Keratinocyte (primary cell): ENCODE data around the gene RNF169. TPM values are rescaled to one million over a fixed set of nuclear protein-coding genes. Genes with fewer than 3 reads are reported as not detected.

Source experiments
- DNase-seq: peaks from one replicate; pipeline ENCODE4 v3.0.0-alpha.2; 2011; ENCODE audit warnings: low read depth, missing footprints, low spot score
- FAIRE-seq: peaks from 2 replicates; lab custom pipeline; 2011; peaks lifted over from hg19 to GRCh38; lab: Jason Lieb, UNC
- H2AFZ ChIP-seq: 2 replicates; pipeline ENCODE4 v1.6.0; 2012; ENCODE audit warnings: low read length, control low read depth, inconsistent platforms; ENCODE audit not compliant: control insufficient read depth
- H3K27ac ChIP-seq: 2 replicates; pipeline ENCODE4 v1.5.1; 2011; ENCODE audit warnings: low read length; ENCODE audit not compliant: control insufficient read depth, insufficient read depth
- H3K27me3 ChIP-seq: 3 replicates; pipeline ENCODE4 v1.6.0; 2011; ENCODE audit warnings: low read length; ENCODE audit not compliant: control insufficient read depth, insufficient read depth; ENCODE audit errors: extremely low read depth
- H3K36me3 ChIP-seq, 2 experiments: 2 replicates in 1 of 2; 3 replicates in 1 of 2; pipeline ENCODE4 v1.5.1; 2011; ENCODE audit warnings: low read length in 2 of 2, mild to moderate bottlenecking in 1 of 2; ENCODE audit not compliant: control insufficient read depth in 2 of 2, insufficient read depth in 2 of 2; ENCODE audit errors: extremely low read depth in 1 of 2
- H3K4me1 ChIP-seq: 3 replicates; pipeline ENCODE4 v1.5.1; 2011; ENCODE audit warnings: low read length; ENCODE audit not compliant: control insufficient read depth, insufficient read depth; ENCODE audit errors: extremely low read depth
- H3K4me2 ChIP-seq: 3 replicates; pipeline ENCODE4 v1.6.0; 2011; ENCODE audit warnings: low read depth, low read length; ENCODE audit not compliant: control insufficient read depth, insufficient read depth; ENCODE audit errors: extremely low read depth
- H3K4me3 ChIP-seq, 3 experiments: fragments of 200-600 bp in 1 of 3; sonication (generic) in 1 of 3; 2 replicates in 2 of 3; 3 replicates in 1 of 3; pipeline ENCODE4 v1.5.1; 2011 to 2016; ENCODE audit warnings: low read length in 3 of 3, mild to moderate bottlenecking in 3 of 3, control low read depth in 2 of 3, inconsistent platforms in 1 of 3, low read depth in 1 of 3, mixed read lengths in 1 of 3, mixed run types in 1 of 3, moderate library complexity in 1 of 3; ENCODE audit not compliant: control insufficient read depth in 2 of 3, insufficient read depth in 2 of 3; ENCODE audit errors: extremely low read depth in 1 of 3
- H3K79me2 ChIP-seq: 2 replicates; pipeline ENCODE4 v1.6.0; 2012; ENCODE audit warnings: low read length; ENCODE audit not compliant: control insufficient read depth, insufficient read depth
- H3K9ac ChIP-seq: 3 replicates; pipeline ENCODE4 v1.6.0; 2011; ENCODE audit warnings: low read length; ENCODE audit not compliant: control insufficient read depth, insufficient read depth; ENCODE audit errors: extremely low read depth
- H3K9me1 ChIP-seq: 3 replicates; pipeline ENCODE4 v1.6.0; 2011; ENCODE audit warnings: low read length; ENCODE audit not compliant: control insufficient read depth, insufficient read depth; ENCODE audit errors: extremely low read depth
- H3K9me3 ChIP-seq: 2 replicates; pipeline ENCODE4 v1.5.1; 2012; ENCODE audit warnings: low read depth, low read length; ENCODE audit not compliant: control insufficient read depth
- H4K20me1 ChIP-seq: 3 replicates; pipeline ENCODE4 v1.6.0; 2011; ENCODE audit warnings: low read length; ENCODE audit not compliant: control insufficient read depth, insufficient read depth; ENCODE audit errors: extremely low read depth
- EZH2 ChIP-seq: IDR thresholded peaks from one replicate; pipeline ENCODE4 v1.6.1; 2012; ENCODE audit warnings: inconsistent platforms, mild to moderate bottlenecking, low read length, moderate library complexity
- dilution Hi-C: fragments of 300-500 bp; cut with MboI; formaldehyde crosslinking; loops from one replicate; pipeline ENCODE4 v1.7.0; 2020; ENCODE audit warnings: low sequenced_read_pairs; ENCODE audit not compliant: extremely low pct_ligation_motif_present
- polyA plus RNA-seq, 5 experiments: library from polyadenylated mRNA; depleted of rRNA in 3 of 5; stranded (reverse) in 3 of 5; stranded (forward) in 1 of 5; unstranded in 1 of 5; fragments of >200 nt; gene quantifications; 1 replicate in 1 of 5; 2 replicates in 3 of 5; 3 replicates in 1 of 5; pipeline versions ENCODE4 v1.2.1 to v1.2.3, GENCODE V29; 2011 to 2012; ENCODE audit warnings: missing spikeins in 2 of 5, low read depth in 1 of 5, low replicate concordance in 1 of 5
- TF ChIP-seq, protein P1 (sequence below), 3 experiments: IDR thresholded peaks in 1 of 3; conservative IDR thresholded peaks in 1 of 3; optimal IDR thresholded peaks in 1 of 3; 2 replicates in 2 of 3; 3 replicates in 1 of 3; pipeline versions ENCODE3 to v1.5.1; 2011; ENCODE audit warnings: low read length in 3 of 3, mild to moderate bottlenecking in 3 of 3, moderate library complexity in 2 of 3, control low read depth in 1 of 3, inconsistent platforms in 1 of 3; ENCODE audit not compliant: insufficient read depth in 2 of 3; ENCODE audit errors: extremely low read depth in 1 of 3

The RNF169 gene
- polyA plus RNA-seq, 1 donor (not counting 4 experiments of a cell fraction or from before 2014, with no cell fraction given), result 8.9 TPM

DNA sequence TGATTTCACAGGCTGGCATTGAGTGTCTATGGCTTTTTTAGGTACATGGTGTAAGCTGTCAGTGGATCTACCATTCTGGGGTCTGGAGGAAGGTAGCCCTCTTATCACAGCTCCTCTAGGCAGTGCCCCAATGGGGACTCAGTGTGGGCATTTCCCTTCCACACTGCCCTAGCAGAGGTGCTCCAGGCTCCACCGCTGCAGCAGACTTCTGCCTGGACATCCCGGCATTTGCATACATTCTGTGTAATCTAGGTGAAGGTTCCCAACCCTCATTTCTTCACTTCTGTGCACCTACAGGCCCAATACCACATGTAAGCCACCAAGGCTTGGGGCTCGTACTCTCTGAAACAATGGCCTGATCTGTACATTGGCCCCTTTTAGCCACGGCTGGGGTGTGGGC is 78.3 kb downstream of the RNF169 start:
- no peaks in the 10 kb centered on the region for H3K27me3 ChIP-seq
- H3K79me2 ChIP-seq, result peaks cover 6% of the 10 kb centered on the region
- no peak overlapping the region for H3K4me3 ChIP-seq
- no peaks in the 10 kb centered on the region for H3K9me1 ChIP-seq
- H3K36me3 ChIP-seq, result peaks cover 6 to 8% of the 10 kb centered on the region in 2 experiments
- no peak overlapping the region for H3K9ac ChIP-seq
- no peak overlapping the region for H2AFZ ChIP-seq
- TF ChIP-seq, protein P1, sequence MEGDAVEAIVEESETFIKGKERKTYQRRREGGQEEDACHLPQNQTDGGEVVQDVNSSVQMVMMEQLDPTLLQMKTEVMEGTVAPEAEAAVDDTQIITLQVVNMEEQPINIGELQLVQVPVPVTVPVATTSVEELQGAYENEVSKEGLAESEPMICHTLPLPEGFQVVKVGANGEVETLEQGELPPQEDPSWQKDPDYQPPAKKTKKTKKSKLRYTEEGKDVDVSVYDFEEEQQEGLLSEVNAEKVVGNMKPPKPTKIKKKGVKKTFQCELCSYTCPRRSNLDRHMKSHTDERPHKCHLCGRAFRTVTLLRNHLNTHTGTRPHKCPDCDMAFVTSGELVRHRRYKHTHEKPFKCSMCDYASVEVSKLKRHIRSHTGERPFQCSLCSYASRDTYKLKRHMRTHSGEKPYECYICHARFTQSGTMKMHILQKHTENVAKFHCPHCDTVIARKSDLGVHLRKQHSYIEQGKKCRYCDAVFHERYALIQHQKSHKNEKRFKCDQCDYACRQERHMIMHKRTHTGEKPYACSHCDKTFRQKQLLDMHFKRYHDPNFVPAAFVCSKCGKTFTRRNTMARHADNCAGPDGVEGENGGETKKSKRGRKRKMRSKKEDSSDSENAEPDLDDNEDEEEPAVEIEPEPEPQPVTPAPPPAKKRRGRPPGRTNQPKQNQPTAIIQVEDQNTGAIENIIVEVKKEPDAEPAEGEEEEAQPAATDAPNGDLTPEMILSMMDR (optimal IDR thresholded peaks at IDR 0.05 in 1 of 3, IDR thresholded peaks at IDR 0.05 in 1 of 3, conservative IDR thresholded peaks at IDR 0.05 in 1 of 3; ENCODE audit: extremely low read depth in 1 of 3, insufficient read depth in 2 of 3, low read length in 3 of 3), result no peak
- TF ChIP-seq EZH2, result no peak
- no peak overlapping the region for H3K4me2 ChIP-seq
- FAIRE-seq (no peak), DNase-seq (no peak)
- no peak overlapping the region for H3K27ac ChIP-seq
- no peaks in the 10 kb centered on the region for H4K20me1 ChIP-seq
- H3K4me1 ChIP-seq, result no peaks in the 10 kb centered on the region
- dilution Hi-C loops, result no loop called here
- H3K9me3 ChIP-seq, result peaks cover 6% of the 10 kb centered on the region

DNA sequence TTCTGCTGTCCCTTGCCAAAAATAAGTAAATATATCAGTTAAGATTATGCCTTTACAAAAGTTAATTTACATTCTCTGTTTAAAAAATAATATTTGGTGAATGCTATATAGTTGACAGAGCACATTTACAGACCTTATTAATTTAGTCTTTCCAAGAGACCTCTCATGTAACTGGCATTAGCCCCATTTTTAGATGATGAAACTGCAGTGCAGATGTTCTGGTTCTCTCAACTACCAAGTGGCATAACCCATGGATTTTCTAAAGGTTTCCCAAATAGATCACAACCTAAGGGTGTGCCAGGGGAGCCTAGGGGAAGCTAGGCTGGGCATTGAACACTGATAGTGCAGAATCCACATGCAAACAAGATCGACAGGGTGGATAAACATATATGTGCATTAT is 88.5 kb downstream of the RNF169 start:
- Histone ChIP-seq H3K36me3 (peaks cover 25 to 38% of the 10 kb centered on the region in 2 experiments), H3K4me1 (no peaks in the 10 kb centered on the region), H3K4me2 (no peak overlapping the region), H3K79me2 (no peaks in the 10 kb centered on the region), H3K9ac (no peak overlapping the region), H2AFZ (no peak overlapping the region), H3K4me3 (no peak overlapping the region), H3K27me3 (no peaks in the 10 kb centered on the region), H4K20me1 (no peaks in the 10 kb centered on the region), H3K9me3 (no peaks in the 10 kb centered on the region), H3K27ac (no peak overlapping the region), H3K9me1 (no peaks in the 10 kb centered on the region)
- TF ChIP-seq, protein P1 (optimal IDR thresholded peaks at IDR 0.05 in 1 of 3, IDR thresholded peaks at IDR 0.05 in 1 of 3, conservative IDR thresholded peaks at IDR 0.05 in 1 of 3; ENCODE audit: extremely low read depth in 1 of 3, insufficient read depth in 2 of 3, low read length in 3 of 3), result no peak
- TF ChIP-seq EZH2, result no peak
- DNase-seq (no peak), FAIRE-seq (no peak)
- dilution Hi-C loops, result no loop called here
